ENCODE measurements around the gene GUCA2A.

Gene GUCA2A

DNA sequence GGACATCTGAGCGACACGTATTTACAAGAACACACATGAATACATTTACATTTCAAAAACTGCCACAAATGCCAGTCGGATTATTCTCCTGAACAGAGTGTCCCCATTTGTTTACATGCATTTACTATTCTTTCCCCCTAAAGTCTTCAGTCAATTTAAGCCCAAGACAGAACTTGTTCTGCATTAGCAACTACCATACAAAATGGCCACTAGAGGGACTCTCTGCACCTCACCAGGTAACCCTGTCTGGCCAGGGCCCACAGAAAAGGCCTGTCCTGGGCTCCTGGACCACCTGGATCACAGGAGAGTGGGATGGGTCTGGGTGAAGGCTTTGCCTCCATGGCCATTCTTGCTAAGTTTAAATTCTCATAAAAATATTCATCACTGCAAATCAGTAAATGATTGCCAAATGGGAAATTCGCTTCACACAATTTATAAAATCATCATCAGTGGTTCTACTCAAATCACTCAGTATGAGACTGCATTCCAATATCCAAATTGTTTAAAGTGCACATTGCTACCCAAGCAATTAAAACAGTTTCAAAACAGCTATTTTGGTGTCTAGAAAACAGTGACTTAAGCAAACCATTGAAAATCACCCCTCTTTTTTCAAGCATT lies 12.5 kb upstream of the GUCA2A start:
- peak; percentile 47 for DNase-seq

DNA sequence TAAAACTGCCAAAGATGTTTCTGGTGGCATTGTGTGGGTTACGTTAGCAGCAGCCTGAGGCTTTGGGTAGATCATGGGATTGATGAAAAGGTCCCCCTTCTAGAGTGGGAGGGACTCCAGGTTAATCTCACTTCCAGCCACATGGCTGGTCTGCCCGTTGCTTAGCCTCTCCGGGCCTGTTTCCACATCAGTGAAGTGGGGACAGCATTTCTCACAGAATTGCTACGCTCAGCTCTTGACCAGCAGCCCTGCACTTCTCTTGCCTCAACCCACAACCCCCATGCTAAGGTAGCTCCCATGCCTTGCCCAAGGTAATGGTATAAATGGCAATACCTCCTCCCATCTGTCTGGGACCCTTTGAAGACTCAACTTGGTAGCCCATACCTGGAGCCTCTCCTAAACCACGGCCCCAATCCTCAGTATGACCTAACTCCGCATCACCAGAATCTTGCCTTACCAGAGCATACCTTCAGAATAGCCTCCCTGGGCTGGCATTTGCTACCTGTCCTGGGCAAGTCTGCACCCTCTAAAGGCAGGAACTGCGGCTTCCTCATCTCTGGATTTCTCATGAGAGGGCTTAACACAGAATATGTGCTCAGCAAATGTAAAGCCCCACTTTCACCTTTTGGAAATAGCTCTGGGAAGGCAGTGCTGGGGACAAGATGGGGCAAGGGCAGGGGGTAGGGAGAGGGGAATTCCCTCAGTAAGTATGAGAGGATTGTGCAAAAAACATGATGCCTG lies 10.9 kb upstream of the GUCA2A start:
- DNase-seq, result no peak

GRCh38 chr1:42173961-42174735 lies 9.6 kb upstream of the GUCA2A start:
- no peak for DNase-seq

- DNase-seq, result peak; percentile 63
Measured at GRCh38 chr1:42173155-42173933, 8.8 kb upstream of the GUCA2A start.

GRCh38 chr1:42172381-42173133 lies 8.0 kb upstream of the GUCA2A start:
- no peak for DNase-seq

DNA sequence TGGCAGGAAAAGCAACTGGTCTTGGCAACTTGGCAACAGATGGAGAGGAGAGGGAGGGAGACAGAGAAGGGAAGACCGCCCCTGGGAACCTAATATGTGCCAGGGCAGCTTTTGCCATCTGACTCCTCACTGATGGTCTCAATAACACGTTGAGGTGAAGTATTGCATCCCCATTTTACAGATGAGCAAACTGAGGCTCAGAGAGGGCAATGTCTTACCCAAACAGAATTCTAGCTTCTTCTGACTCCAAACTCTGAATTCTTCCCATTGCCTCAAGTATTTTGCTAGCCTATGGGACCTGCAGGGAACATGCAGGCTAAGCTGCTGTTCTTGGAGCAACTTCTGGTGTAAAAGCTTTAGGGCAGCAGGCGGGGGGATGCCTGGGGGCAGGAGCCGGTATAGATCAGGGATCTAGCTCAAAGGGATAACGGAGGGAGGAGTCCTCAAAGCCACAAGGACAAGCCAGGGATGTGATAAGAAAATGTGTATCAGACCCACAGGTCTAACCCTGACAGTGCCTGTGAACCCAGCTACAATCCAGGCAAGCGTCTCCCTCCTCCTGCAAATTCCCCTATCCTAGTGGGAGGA lies 7.2 kb upstream of the GUCA2A start:
- no peak for DNase-seq

DNA sequence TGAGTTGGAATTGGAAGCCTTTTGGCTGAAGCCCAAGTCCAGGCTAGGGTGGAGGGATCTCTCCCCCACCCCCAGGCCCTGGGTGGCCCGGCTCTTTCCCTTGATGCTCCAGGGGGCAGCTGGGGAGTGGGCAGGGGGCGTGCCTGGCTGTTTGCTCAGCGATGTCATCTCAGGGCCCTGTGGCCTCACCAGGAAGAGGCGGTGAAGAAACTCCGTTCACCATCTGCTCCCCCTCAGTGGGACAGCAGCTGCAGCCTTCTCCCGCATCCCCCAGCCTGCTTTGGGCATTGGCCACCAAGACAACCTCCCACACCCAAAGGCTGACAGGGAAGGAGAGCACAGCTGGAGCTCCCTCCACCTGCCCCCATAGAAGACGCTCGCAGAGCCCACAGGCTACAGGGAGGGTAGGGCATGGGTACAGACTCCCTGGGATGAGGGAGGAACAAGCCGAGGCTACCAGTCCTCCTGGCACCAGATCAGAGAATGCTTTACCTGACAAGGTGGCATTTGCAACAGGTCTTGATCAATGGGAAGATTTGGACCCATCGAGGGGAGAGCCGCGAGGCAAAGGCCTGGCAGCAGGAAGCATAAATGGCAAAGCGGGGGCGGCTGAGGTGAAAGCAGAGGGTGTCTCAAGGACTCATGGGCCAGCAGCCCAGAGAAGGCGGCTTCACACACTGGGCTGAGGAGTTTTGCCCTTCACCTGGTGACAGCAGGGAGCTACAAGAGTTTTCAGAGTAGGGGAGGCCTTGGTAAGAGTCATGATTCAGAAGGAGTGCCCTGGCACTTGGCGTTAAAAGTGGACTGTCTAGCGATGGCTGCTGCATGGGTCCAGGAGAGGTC lies 6.5 kb upstream of the GUCA2A start:
- no peak for DNase-seq

- no peak for DNase-seq
Measured at GRCh38 chr1:42168763-42169162, 4.2 kb upstream of the GUCA2A start.

GRCh38 chr1:42168391-42168670 lies 3.8 kb upstream of the GUCA2A start:
- DNase-seq, result no peak

DNA sequence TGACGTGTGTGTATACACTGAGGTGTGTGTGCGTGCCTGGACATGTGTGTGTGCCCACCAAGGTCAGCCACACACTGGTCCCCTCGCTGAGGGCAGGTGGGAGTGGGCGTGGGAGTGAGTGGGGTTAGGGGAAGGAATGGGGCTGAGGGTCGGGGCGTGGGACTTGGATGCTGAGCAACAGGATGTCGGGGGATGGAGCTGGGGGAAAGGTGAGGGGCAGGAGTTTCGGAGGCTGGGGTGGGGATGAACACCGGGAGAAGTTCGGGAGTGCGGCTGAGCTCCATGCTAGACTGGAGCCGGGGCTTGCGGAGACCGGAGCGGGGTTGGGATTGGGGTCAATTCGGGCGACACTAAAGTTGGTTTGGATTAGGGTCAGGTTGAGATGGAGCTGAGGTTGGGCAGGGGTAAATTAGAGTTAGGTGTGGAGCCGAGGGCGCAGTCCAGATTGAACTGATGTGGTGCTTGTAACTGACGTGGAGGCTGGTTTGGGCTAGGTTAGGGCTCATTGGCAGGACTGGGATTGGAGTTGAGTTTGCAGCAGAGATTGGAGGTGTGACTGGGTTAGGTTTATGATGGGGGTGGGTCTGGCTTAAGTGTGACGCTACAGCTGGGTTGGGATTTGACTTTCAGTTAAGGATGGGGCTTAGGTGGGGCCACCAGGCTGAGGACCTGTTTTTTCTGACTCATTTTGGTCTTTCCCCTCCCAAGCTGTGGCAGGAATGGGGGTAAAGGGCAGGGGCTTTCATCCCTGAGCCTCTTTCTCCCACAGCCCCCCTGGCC lies 3.3 kb upstream of the GUCA2A start:
- DNase-seq, result no peak

- no peak for DNase-seq
Measured at GRCh38 chr1:42165511-42166210, 1.1 kb upstream of the GUCA2A start.

- DNase-seq, result no peak
Measured at GRCh38 chr1:42163536-42164503, 725 bp downstream of the GUCA2A start.

GRCh38 chr1:42163114-42163513 lies 1.4 kb downstream of the GUCA2A start:
- DNase-seq, result no peak

GRCh38 chr1:42162181-42162580 lies 2.4 kb downstream of the GUCA2A start:
- DNase-seq, result no peak

DNA sequence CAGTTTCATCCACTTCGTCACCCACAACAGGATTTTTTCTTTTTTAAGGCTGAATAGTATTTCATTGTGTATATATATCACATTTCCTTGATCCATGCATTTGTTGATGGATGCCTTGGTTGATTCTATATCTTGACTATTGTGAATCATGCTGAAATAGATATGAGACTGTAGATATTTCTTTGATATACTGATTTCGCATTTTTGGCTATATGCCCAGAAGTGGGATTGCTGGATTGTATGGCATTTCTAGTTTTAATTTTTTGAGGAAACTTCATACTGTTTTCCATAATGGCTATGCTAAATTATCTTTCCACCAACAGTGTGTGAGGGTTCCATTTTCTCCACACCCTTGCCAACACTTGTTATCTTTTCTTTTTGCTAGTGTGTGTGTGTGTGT lies 6.4 kb downstream of the GUCA2A start:
- no peak for DNase-seq

GRCh38 chr1:42157667-42158066 lies 6.9 kb downstream of the GUCA2A start:
- no peak for DNase-seq

DNA sequence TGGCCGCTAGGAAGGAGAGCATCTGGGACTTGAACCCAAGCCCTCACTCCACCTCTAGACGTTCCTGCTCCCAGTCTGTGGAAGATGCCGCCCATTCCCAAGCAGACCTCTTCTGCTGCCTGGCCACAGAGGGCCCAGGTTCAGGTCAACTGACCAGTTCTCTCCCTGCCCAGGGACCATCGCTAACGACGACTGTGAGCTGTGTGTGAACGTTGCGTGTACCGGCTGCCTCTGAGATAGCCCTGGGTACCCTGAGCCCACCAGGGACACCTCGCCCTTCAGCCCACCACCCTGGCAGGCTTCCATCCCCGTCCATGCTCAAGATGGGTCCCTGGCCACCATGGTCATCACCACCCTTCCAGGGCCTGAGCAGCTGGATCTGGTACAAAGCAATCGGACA lies 9.2 kb downstream of the GUCA2A start:
- DNase-seq, result no peak

GRCh38 chr1:42154685-42155084 lies 9.9 kb downstream of the GUCA2A start:
- no peak for DNase-seq

DNA sequence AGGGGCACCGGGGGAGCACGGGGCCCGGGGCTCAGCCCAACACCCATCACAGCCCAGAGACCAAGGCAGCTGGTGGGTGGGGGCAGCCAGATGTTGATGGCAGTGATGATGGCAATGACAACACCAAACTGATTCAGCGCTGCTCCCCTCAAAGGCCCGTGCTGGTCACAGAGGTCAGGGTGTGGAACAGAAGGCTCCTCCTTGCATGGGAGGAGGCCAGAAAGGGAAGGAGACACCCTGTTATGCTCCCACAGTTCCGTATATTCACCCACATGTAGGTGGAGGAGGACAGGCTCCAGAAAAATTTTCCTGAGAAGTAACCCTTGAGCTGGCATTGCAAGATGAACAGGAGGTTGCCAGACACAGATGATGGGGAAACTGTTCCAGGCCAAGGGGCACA lies 10.9 kb downstream of the GUCA2A start:
- no peak for DNase-seq
